Tibial nerve (tissue), 4 donors: Measurements from ENCODE around the gene FGF14. TPM values are rescaled to one million over a fixed set of nuclear protein-coding genes. Genes with fewer than 3 reads are reported as not detected.
"Not testable (repeated sequence)": the region's sequence is repeated elsewhere in the genome, so short reads cannot be mapped to it uniquely, and the experiment has no call there.

ENCODE experiments used
- DNase-seq, 2 donors: peaks; one replicate each; pipeline ENCODE4 v3.0.0-alpha.2; 2019; ENCODE audit warnings: low spot score in 2 of 2
- H3K27ac ChIP-seq, 4 donors: fragments of 200-600 bp; sonication (generic) in 3 of 4; one replicate each; pipeline ENCODE4 v1.5.1; 2017 to 2019; ENCODE audit warnings: mild to moderate bottlenecking in 1 of 4
- H3K27me3 ChIP-seq, 2 donors: fragments of 200-600 bp; sonication (generic) in 1 of 2; one replicate each; pipeline versions ENCODE4 v1.5.1 to v1.6.0; 2017 to 2019
- H3K36me3 ChIP-seq, 3 donors: fragments of 200-600 bp; sonication (generic); one replicate each; pipeline ENCODE4 v1.5.1; 2018 to 2019
- H3K4me1 ChIP-seq, 4 donors: fragments of 200-600 bp; sonication (generic) in 3 of 4; one replicate each; pipeline ENCODE4 v1.5.1; 2017 to 2019
- H3K4me3 ChIP-seq, 4 donors: fragments of 200-600 bp; sonication (generic) in 3 of 4; one replicate each; pipeline ENCODE4 v1.5.1; 2017 to 2019; ENCODE audit warnings: mild to moderate bottlenecking in 1 of 4, moderate library complexity in 1 of 4
- H3K9me3 ChIP-seq, 4 donors: fragments of 200-600 bp; sonication (generic) in 3 of 4; one replicate each; pipeline ENCODE4 v1.5.1; 2017 to 2019
- EP300 ChIP-seq, 2 donors: sonication (generic); formaldehyde crosslinking; IDR thresholded peaks; one replicate each; pipeline ENCODE4 v1.6.1; 2017; ENCODE audit warnings: antibody characterized with exemption in 2 of 2, mild to moderate bottlenecking in 1 of 2
- POLR2A ChIP-seq, 2 donors: fragments of 450-650 bp; IDR thresholded peaks; one replicate each; pipeline ENCODE4 v1.6.1; 2017; ENCODE audit warnings: antibody characterized with exemption in 2 of 2, mild to moderate bottlenecking in 2 of 2, moderate library complexity in 2 of 2
- WGBS, 2 donors: methylation state at CpG; one replicate each; pipeline ENCODE4 v1.1.5; 2018; 5-methylcytosine and 5-hydroxymethylcytosine counted together
- total RNA-seq, 4 donors: library from RNA; depleted of rRNA; stranded (reverse); fragments of >200 nt; gene quantifications; one replicate each; pipeline ENCODE4 v1.1.0, GENCODE V29; 2016
- TF ChIP-seq, protein P1 (sequence below), 5 experiments: fragments of 200-600 bp in 3 of 5; fragments of 450-650 bp in 2 of 5; sonication (generic) in 3 of 5; IDR thresholded peaks; one replicate each; pipeline ENCODE4 v1.5.1; 2016 to 2019; ENCODE audit warnings: antibody characterized with exemption in 5 of 5, mild to moderate bottlenecking in 3 of 5, moderate library complexity in 2 of 5

The FGF14 gene
- total RNA-seq, 4 donors from 2014 or later: 0.20 to 2.1 (median 0.21) TPM; not detected in 1

DNA sequence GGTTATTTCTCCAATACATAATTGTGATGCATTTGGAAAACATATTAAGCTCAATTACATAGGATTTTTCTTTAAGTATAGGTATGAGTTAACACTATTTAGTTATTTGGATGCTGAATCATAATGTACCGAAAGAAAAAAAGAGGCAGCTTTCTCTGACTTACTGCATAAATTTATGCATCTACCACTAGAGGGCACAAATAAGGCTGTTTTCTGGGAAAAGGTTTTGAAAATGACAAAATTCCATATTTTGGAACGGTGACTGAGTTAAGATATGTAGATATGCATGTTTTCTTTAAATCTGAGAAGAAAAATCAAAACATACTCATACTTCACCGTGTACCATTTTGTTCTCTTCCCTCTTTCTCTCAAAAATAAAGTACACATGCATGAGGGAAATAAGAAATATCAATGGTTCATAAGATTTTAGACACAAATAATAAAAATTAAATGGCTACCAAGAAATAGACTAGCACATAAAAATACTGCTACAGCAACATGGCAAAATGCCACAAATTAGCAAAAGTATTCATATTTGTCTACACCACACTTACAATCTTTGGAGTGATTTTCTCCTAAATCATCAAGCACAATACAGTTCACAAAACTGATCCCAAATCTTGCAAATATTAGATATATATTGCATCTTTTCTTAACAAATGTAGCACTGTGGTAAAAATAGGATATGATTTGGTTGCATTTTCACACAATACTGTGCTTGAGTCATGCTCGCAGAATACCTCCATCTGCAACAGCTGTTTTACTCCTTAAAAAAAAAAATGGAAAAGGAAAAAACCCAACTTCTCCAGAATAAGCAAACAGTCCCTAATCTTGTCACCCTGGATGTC lies 260.0 kb downstream of the FGF14 start:
- 23 to 29% methylated on average over 4 of the region's 4 CpGs for WGBS, 2 donors
- Histone ChIP-seq H3K27ac (no peak overlapping the region), H3K9me3 (no peaks in the 10 kb centered on the region), H3K4me3 (no peak overlapping the region), H3K4me1 (no peaks in the 10 kb centered on the region), H3K27me3 (no peaks in the 10 kb centered on the region), H3K36me3 (no peaks in the 10 kb centered on the region)
- no peak for DNase-seq
- no peak for TF ChIP-seq POLR2A (IDR thresholded peaks at IDR 0.05)
- TF ChIP-seq, protein P1, sequence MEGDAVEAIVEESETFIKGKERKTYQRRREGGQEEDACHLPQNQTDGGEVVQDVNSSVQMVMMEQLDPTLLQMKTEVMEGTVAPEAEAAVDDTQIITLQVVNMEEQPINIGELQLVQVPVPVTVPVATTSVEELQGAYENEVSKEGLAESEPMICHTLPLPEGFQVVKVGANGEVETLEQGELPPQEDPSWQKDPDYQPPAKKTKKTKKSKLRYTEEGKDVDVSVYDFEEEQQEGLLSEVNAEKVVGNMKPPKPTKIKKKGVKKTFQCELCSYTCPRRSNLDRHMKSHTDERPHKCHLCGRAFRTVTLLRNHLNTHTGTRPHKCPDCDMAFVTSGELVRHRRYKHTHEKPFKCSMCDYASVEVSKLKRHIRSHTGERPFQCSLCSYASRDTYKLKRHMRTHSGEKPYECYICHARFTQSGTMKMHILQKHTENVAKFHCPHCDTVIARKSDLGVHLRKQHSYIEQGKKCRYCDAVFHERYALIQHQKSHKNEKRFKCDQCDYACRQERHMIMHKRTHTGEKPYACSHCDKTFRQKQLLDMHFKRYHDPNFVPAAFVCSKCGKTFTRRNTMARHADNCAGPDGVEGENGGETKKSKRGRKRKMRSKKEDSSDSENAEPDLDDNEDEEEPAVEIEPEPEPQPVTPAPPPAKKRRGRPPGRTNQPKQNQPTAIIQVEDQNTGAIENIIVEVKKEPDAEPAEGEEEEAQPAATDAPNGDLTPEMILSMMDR (IDR thresholded peaks at IDR 0.05): peak; percentile 37 to 71 (median 56)
- TF ChIP-seq EP300 (IDR thresholded peaks at IDR 0.05): no peak

DNA sequence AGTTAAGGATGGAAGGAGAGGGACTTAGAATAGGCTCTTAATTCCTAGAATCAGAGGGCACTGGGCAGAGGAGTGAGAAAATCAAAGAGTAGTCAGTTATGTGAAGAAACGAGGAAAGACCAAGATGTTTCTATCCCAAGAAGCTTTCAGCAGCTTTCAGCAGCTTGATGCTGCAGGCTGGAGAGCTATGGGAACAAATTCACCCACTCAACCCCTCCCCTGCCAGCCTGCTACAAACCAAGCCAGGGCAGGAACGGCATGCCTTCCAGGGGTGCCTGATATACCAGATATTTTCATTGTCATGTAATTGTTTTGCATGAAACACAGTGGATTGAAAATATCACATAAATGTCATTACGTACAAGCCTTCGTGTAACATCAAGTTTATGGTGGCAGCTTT lies 262.2 kb downstream of the FGF14 start:
- 72 to 77% methylated on average over 4 of the region's 4 CpGs for WGBS, 2 donors
- H3K9me3 ChIP-seq: no peaks in the 10 kb centered on the region
- no peak overlapping the region for H3K27ac ChIP-seq
- H3K36me3 ChIP-seq: no peaks in the 10 kb centered on the region
- TF ChIP-seq, protein P1 (IDR thresholded peaks at IDR 0.05): no peak
- TF ChIP-seq EP300 (IDR thresholded peaks at IDR 0.05) (no peak), POLR2A (IDR thresholded peaks at IDR 0.05) (no peak)
- no peaks in the 10 kb centered on the region for H3K27me3 ChIP-seq
- no peak overlapping the region for H3K4me3 ChIP-seq
- no peaks in the 10 kb centered on the region for H3K4me1 ChIP-seq
- no peak for DNase-seq

DNA sequence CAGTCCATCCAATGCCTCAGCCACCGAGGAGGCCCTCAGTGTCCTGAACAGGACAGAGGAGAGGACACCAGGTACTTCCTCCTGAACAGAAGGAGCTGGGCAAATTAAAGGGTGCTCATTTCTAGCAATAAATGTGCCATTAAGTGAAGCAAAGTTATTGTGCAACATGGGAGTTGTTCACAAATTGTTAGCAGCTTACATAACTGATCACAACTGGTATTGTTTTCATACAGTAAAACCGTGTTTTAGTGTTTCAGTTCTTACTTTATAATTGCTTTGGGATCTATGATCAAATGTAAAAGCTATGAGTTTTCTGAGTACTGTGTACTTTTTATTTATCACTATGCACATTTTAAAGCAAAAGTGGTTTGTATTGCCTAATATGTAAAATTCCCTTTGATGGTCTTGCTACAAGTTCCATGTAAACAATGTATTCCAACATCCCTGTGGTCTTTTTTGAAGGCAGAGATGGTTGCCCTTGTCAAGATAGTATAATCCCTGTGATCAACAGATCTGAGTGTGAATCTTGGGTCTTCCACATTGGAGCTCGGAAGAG lies 263.1 kb downstream of the FGF14 start:
- Histone ChIP-seq H3K4me1 (no peaks in the 10 kb centered on the region), H3K4me3 (no peak overlapping the region), H3K9me3 (no peaks in the 10 kb centered on the region), H3K27me3 (no peaks in the 10 kb centered on the region), H3K27ac (no peak overlapping the region), H3K36me3 (no peaks in the 10 kb centered on the region)
- no peak for DNase-seq
- WGBS, 2 donors: 70 to 83% methylated on average over 3 of the region's 3 CpGs
- TF ChIP-seq, protein P1 (IDR thresholded peaks at IDR 0.05): no peak
- TF ChIP-seq POLR2A (IDR thresholded peaks at IDR 0.05) (no peak), EP300 (IDR thresholded peaks at IDR 0.05) (no peak)

DNA sequence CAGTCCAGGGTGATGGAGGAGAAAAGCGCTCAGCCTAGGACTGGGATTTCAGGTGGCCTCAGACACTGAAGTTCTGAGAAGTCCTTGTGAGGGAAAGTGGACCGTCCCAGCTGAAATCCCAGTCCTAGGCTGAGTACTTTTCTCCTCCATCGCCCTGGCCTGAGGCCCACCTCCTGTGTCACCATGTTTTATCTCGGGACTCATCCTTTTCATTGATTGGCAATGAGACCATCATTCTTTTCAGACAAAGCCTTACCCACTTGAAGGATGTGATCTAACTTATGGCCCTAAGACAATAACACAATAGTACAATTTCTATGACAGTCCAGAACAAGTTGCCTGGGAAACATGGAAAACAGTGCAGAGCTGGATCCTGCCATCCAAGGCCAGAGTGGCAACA lies 263.9 kb downstream of the FGF14 start:
- H3K4me3 ChIP-seq, H3K4me1 ChIP-seq, H3K27me3 ChIP-seq, H3K36me3 ChIP-seq, H3K9me3 ChIP-seq, H3K27ac ChIP-seq, DNase-seq: not testable (repeated sequence)
- 76 to 86% methylated on average over 4 of the region's 4 CpGs for WGBS, 2 donors

DNA sequence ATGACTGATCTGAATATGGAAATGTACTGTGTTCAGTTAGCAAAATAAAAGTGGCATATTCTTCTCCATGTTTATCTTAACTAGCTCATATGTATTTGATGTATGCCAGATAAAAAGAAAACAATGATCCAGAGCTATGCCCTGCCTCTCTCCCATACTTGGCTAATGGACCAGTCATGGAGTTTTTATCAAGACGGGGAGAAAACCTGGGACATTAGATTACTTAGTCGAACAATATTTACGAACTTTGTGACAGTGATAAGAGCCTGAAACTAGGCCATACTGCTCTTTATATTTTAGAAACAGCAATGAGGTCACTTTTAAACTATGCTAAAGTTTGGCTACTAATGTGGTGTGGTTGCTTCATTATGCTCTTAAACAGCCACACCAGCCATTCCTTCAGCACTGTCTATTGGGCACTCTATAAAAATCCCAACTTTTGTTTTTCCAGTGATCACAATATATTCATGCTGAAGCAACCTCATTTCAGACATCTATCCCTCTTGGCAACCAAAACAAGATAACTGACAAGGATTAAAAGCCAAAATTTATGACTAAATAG lies 265.0 kb downstream of the FGF14 start:
- WGBS, 2 donors: 87 to 88% methylated on average over 3 of the region's 3 CpGs
- Histone ChIP-seq H3K4me1 (no peaks in the 10 kb centered on the region), H3K27ac (no peak overlapping the region), H3K4me3 (no peak overlapping the region), H3K9me3 (no peaks in the 10 kb centered on the region), H3K27me3 (no peaks in the 10 kb centered on the region), H3K36me3 (no peaks in the 10 kb centered on the region)
- TF ChIP-seq POLR2A (IDR thresholded peaks at IDR 0.05) (no peak), EP300 (IDR thresholded peaks at IDR 0.05) (no peak)
- TF ChIP-seq, protein P1 (IDR thresholded peaks at IDR 0.05): no peak
- DNase-seq: no peak
